Peyer's patch (tissue), 4 donors: ENCODE results near the gene ITCH. TPM values are rescaled to one million over a fixed set of nuclear protein-coding genes. Genes with fewer than 3 reads are reported as not detected.
A peak's percentile ranks its signal among the peaks of the same experiment; 100 is the strongest.
"Not testable (repeated sequence)": the region's sequence is repeated elsewhere in the genome, so short reads cannot be mapped to it uniquely, and the experiment has no call there.

ENCODE experiments used
- DNase-seq, 3 donors: peaks; one replicate each; pipeline ENCODE4 v3.0.0-alpha.2; 2017 to 2019
- H3K27ac ChIP-seq, 4 donors: fragments of 200-600 bp; sonication (generic); one replicate each; pipeline ENCODE4 v1.5.1; 2016 to 2019
- H3K27me3 ChIP-seq, 2 donors: fragments of 200-600 bp; sonication (generic); one replicate each; pipeline ENCODE4 v1.5.1; 2019
- H3K36me3 ChIP-seq, 3 donors: fragments of 200-600 bp; sonication (generic); one replicate each; pipeline ENCODE4 v1.5.1; 2016 to 2019
- H3K4me1 ChIP-seq, 4 donors: fragments of 200-600 bp; sonication (generic); one replicate each; pipeline ENCODE4 v1.5.1; 2016 to 2019
- H3K4me3 ChIP-seq, 4 donors: fragments of 200-600 bp; sonication (generic); 1 replicate in 3 of 4; 2 replicates in 1 of 4; pipeline ENCODE4 v1.5.1; 2016 to 2019; ENCODE audit warnings: mild to moderate bottlenecking in 1 of 4
- H3K9me3 ChIP-seq, 4 donors: fragments of 200-600 bp; sonication (generic); one replicate each; pipeline ENCODE4 v1.5.1; 2016 to 2019; ENCODE audit warnings: mild to moderate bottlenecking in 1 of 4
- CTCF ChIP-seq, 6 experiments: fragments of 450-650 bp in 4 of 6; fragments of 200-600 bp in 2 of 6; sonication (generic) in 1 of 6; IDR thresholded peaks; one replicate each; pipeline ENCODE4 v1.5.1; 2017 to 2019; ENCODE audit warnings: antibody characterized with exemption in 6 of 6, mild to moderate bottlenecking in 3 of 6, moderate library complexity in 1 of 6
- POLR2A ChIP-seq, 2 donors: fragments of 450-650 bp; IDR thresholded peaks; one replicate each; pipeline ENCODE4 v1.5.1; 2017; ENCODE audit warnings: antibody characterized with exemption in 2 of 2, mild to moderate bottlenecking in 2 of 2, moderate library complexity in 2 of 2
- total RNA-seq, 4 donors: library from RNA; depleted of rRNA; stranded (reverse); fragments of >200 nt; gene quantifications; one replicate each; pipeline ENCODE4 v1.1.0, GENCODE V29; 2016

The ITCH gene
- total RNA-seq, 4 donors from 2014 or later, result 43.6 to 69.3 (median 59.8) TPM

GRCh38 chr20:34515484-34516246 is 152.6 kb downstream of the ITCH start:
- peak; percentile 73 to 86 (median 83) for DNase-seq
- TF ChIP-seq POLR2A (IDR thresholded peaks at IDR 0.05), result no peak
- no peak for TF ChIP-seq CTCF (IDR thresholded peaks at IDR 0.05)
- peaks cover 0 to 17% (median 0%) of the 10 kb centered on the region in 3 donors for H3K36me3 ChIP-seq
- H3K9me3 ChIP-seq, result no peaks in the 10 kb centered on the region
- H3K4me3 ChIP-seq, result peak overlapping the region; percentile 59 to 81 (median 74)
- peaks cover 0 to 24% (median 2%) of the 10 kb centered on the region in 4 donors for H3K4me1 ChIP-seq
- peak overlapping the region; percentile 85 to 93 (median 90) for H3K27ac ChIP-seq
- no peaks in the 10 kb centered on the region for H3K27me3 ChIP-seq

GRCh38 chr20:34516247-34517113 is 153.4 kb downstream of the ITCH start, which contains the start of gene DYNLRB1:
TSS of gene DYNLRB1 (plus strand) at chr20:34516422. CDS start at chr20:34516459, 37 bp downstream.
- TF ChIP-seq POLR2A (IDR thresholded peaks at IDR 0.05), result peak; percentile 76 to 82
- TF ChIP-seq CTCF (IDR thresholded peaks at IDR 0.05), result no peak
- DNase-seq, result peak; percentile 94 to 98 (median 96)
- Histone ChIP-seq H3K9me3 (no peaks in the 10 kb centered on the region), H3K4me1 (peaks cover 0 to 25% (median 2%) of the 10 kb centered on the region in 4 donors), H3K4me3 (peak within 1 kb of the TSS; percentile 59 to 81 (median 74)), H3K36me3 (peaks cover 0 to 17% (median 0%) of the 10 kb centered on the region in 3 donors), H3K27ac (peak within 1 kb of the TSS; percentile 85 to 93 (median 90)), H3K27me3 (no peaks in the 10 kb centered on the region)

GRCh38 chr20:34517114-34517505 is 154.0 kb downstream of the ITCH start:
- Histone ChIP-seq H3K36me3 (peaks cover 0 to 17% (median 0%) of the 10 kb centered on the region in 3 donors), H3K27me3 (no peaks in the 10 kb centered on the region), H3K4me3 (peak overlapping the region; percentile 59 to 81 (median 74)), H3K9me3 (no peaks in the 10 kb centered on the region), H3K4me1 (peaks cover 0 to 31% (median 2%) of the 10 kb centered on the region in 4 donors), H3K27ac (peak overlapping the region; percentile 85 to 93 (median 90))
- DNase-seq, result no peak
- TF ChIP-seq POLR2A (IDR thresholded peaks at IDR 0.05) (no peak), CTCF (IDR thresholded peaks at IDR 0.05) (no peak)

DNA sequence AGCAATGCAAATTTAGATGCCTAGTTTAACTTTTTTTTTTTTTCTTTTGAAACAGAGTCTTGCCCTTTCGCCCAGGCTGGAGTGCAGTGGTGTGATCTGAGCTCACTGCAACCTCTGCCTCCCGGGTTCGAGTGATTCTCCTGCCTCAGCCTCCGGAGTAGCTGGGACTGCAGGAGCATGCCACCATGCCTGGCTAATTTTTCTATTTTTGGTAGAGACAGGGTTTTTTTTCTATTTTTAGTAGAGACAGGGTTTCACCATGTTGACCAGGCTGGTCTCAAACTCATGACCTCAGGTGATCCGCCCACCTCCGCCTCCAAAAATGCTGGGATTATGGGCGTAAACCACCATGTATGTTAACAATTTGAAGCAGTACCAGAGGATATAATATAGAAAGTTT is 155.8 kb downstream of the ITCH start:
- peak in 1 of 3 donors; percentile 30 for DNase-seq
- H3K4me1 ChIP-seq, result peaks cover 0 to 34% (median 3%) of the 10 kb centered on the region in 4 donors
- H3K27ac ChIP-seq, H3K27me3 ChIP-seq, H3K9me3 ChIP-seq, H3K4me3 ChIP-seq: not testable (repeated sequence)
- peaks cover 0 to 17% (median 0%) of the 10 kb centered on the region in 3 donors for H3K36me3 ChIP-seq

GRCh38 chr20:34519841-34520240 is 156.8 kb downstream of the ITCH start:
- not testable (repeated sequence) for H3K27ac ChIP-seq, H3K4me3 ChIP-seq, H3K27me3 ChIP-seq, H3K9me3 ChIP-seq
- H3K36me3 ChIP-seq, result peaks cover 0 to 17% (median 0%) of the 10 kb centered on the region in 3 donors
- peak in 1 of 3 donors; percentile 34 for DNase-seq
- peaks cover 0 to 35% (median 3%) of the 10 kb centered on the region in 4 donors for H3K4me1 ChIP-seq

GRCh38 chr20:34522969-34523871 is 160.1 kb downstream of the ITCH start:
- Histone ChIP-seq H3K27me3 (no peaks in the 10 kb centered on the region), H3K9me3 (no peaks in the 10 kb centered on the region), H3K4me3 (peak overlapping the region in 1 of 4 donors; percentile 17), H3K36me3 (peaks cover 0 to 32% (median 0%) of the 10 kb centered on the region in 3 donors), H3K27ac (peak overlapping the region; percentile 2 to 75 (median 33)), H3K4me1 (peaks cover 0 to 46% (median 1%) of the 10 kb centered on the region in 4 donors)
- peak in 2 of 3 donors; percentile 74 to 77 for DNase-seq
- TF ChIP-seq POLR2A (IDR thresholded peaks at IDR 0.05) (no peak), CTCF (IDR thresholded peaks at IDR 0.05) (peak in 4 of 6 experiments; percentile 40 to 65 (median 61))
